Activated gamma-delta T cell treated with Interleukin-2 at 50 U/mL for 16 hours (primary cell): ENCODE measurements around the gene MOB3B.

Source experiments
- DNase-seq: peaks from one replicate; pipeline ENCODE4 v3.0.0-alpha.2; 2020

The MOB3B gene

GRCh38 chr9:27333241-27334052 is 196.2 kb downstream of the MOB3B start:
- peak; percentile 37 for DNase-seq

DNA sequence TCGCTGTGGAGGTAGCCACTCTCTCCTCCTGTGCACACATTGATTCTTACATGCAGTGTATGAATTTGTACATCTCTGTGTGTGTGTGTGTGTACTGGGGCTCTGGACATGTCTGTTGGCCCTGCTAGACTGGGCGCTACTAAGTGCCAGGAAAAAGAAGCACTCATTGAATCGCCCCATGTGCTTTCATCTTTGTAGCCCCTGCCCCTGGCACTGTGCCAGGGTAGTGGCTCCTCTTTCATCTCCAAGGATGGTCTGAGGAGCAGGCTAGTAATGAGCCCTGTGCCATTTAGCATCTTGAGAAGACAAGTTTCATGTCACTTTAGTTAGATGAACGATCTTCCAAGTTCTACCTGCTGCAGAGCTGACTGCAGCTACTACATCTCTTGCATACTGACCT is 198.2 kb downstream of the MOB3B start:
- no peak for DNase-seq

DNA sequence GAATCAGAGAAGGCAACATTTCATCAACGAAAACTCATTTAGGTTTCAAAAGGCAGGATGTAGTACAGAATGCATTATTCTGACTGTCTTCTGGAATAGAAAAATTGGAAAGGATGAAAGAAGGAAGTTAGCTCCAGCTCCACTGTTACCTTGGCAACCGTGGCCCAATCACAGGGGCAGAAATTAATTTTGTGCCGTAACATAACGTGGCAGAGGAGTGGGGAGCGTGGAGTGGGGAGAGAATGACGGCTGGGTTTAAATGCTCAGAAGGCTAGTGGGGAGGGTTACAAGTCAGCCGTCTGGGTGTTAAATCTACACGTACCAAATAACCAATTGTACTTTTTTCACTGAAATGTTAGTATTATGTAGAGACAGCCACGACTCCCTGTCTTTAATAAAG is 200.3 kb downstream of the MOB3B start:
- DNase-seq, result no peak

GRCh38 chr9:27328483-27328882 is 201.1 kb downstream of the MOB3B start:
- DNase-seq, result no peak

GRCh38 chr9:27311184-27311583 is 218.4 kb downstream of the MOB3B start:
- no peak for DNase-seq

- DNase-seq, result no peak
Measured at GRCh38 chr9:27310582-27310981, 219.0 kb downstream of the MOB3B start.

DNA sequence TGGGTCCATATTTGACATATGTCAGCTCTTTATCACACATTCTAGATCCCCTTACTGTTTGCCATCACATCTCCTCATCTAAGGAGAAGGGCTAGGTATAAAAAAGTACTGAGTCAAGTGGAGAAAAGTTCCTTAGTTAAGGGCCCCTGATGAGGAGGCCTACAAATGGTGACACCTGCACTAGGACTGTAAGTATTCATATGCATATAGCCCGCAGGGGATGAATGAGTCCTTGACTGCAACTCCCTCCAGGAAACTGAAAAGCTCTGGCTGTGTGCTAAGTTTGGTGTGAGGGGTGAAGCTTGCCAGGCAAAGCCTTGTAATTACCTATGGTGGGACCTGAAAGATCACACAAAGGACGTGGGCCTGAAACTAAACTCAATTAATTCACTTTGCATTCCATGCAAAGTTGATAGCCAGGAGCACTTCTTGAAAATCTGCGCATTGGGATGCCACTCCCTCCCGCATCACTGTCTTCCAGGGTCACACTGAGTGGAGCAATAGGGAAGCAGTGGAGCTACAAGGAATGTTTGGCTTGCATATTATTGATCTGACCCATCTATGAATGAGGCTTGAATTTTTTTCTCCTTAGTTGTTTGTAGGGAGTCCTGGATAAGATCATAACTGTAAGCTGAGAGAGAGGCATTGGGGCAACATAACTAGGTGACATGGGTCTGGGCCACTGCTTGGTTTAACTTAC is 220.8 kb downstream of the MOB3B start:
- DNase-seq, result no peak

- DNase-seq, result no peak
Measured at GRCh38 chr9:27304521-27304920, 225.1 kb downstream of the MOB3B start.

DNA sequence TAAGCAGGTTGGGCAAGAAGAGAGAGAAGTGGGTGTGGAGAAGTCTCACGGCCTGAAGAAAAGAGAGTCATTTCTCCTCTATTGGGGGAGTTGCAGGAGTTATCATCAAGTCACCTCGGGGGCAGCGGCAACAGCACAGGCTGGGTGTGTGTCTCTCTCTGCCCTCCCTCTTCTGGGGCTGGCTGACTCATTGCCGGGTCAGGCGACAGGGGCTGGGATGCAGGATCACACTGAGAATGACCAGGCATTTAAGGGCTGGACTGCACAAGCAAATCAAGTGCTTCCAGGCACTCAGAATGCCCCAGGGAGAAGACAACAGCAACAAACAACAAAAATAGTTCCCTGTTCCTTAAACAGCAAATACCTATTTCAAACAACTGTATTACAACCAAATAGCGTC is 226.4 kb downstream of the MOB3B start:
- DNase-seq, result no peak

DNA sequence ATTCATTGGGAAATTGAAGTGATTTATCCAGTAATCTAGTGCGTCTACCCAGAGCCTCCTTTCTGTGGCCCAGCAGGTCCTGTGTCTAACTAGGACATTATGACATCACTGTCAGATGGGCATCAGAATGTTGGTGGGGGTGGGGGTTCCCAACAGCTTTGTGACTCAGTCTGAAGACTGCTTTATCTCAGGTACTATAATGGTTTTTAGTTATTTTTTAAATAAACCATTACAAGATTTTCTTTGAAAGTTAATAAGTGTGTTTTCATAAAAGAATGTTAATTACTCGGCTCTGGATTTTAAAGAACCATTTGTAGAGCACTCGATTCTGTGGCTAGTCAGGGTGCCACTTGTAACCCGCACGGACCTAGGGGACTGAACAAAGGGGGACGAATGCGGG is 232.6 kb downstream of the MOB3B start, which contains the start of gene EQTN:
Gene EQTN, minus strand, starts transcription at position 101 of the 400 bp plus-strand sequence. Its CDS starts 95 bp downstream, at position 6.
- no peak for DNase-seq

DNA sequence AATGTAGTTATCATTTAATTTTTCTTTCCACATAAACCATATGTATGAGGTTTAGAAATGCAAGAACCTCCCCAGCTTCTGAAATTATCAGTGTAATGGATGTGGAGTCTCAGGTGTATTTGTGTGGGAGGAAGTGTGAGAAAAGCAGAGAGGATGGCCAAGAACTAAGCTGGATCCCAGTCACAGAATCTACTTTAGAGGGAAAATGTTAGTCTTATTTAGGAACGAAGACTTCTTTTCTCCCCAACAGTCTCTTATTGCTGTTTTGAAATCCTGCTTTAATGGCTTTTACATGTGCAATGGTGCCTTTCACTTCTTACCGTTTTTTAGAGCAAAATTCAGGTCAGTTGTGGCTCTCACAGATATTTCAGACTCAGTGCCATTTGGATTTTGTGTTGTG is 235.6 kb downstream of the MOB3B start:
- no peak for DNase-seq

DNA sequence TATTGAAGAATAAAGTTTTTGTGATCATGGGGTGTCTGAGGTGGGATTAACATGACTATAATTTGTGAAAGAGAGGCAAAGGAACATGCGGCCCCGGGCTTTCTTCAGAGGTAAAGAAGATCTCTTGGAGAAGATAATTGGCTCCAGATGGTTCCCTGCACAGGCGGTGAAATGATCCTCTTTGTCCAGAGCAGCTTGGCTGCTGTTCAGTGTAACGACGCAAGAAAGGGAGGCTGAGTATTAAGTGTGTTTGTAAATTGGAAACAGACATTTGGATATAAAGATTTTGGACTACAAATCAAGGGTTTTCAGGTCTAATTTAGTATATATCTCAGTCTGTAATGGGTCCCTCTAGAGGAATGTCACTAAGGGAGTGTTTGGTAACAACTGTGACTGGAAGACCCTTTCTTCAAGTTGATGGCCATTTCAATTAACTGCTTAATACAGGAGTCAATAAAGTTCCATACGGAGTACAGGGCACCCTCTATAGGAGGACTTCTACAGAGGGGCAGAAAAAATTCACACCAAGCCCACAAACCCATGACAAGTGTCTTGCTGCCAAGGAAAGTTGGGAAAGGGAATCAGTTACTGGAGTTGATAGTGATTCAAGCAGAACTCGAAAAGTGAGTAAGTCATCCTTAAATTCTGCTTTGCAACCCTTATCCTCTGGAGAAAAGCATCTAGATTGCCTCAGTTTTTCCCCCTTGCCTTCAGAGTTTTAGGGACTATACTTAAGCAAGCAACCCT is 236.8 kb downstream of the MOB3B start:
- DNase-seq, result no peak

- DNase-seq, result no peak
Measured at GRCh38 chr9:27291292-27291691, 238.3 kb downstream of the MOB3B start.

DNA sequence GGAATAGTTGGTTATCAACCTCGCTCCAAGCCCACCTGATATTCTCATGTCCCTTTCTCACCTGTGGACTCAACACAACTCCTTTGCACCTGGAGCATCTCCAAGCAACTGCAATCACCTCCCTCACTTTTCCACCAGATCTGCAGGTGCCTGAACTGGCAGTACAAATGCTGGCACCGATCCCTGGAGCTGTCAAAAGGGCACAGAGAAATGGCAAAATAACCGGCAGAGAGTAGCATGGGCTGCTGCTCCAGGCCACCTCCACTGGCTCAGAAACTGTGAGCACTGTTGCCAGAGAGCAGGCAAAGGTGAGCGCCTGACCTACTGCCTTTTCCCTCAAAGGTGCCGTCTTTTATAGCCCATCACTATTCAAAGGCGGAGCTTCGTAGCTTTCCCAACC is 247.3 kb downstream of the MOB3B start:
- no peak for DNase-seq

- DNase-seq, result no peak
Measured at GRCh38 chr9:27280860-27281259, 248.8 kb downstream of the MOB3B start.

- DNase-seq, result no peak
Measured at GRCh38 chr9:27280249-27280648, 249.4 kb downstream of the MOB3B start.

DNA sequence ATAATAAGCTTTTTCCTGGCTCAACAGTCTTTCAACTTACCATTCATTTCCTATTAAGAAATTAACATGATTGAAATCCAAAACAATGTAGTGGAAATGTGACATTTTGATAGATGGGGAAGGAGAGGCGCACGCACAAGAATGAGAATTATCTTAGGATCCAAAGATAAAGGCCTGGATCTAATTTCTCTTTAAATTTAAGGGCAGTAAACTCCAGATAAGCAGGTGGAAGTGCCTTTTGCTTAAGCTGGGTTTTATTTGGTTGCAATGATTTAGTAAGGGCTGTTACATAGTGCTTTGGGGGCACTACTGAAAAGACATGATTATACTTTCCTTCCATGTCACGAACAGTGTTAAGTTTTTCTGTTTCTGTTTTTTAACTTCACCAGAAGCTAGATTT is 250.0 kb downstream of the MOB3B start:
- DNase-seq, result no peak

GRCh38 chr9:27278374-27278773 is 251.2 kb downstream of the MOB3B start:
- no peak for DNase-seq

GRCh38 chr9:27276193-27277030 is 253.2 kb downstream of the MOB3B start:
- no peak for DNase-seq
